Neuronal stem cell (in vitro differentiated cells): ENCODE data around the gene XIRP1.
A peak's percentile ranks its signal among the peaks of the same experiment; 100 is the strongest.

Source experiments
- DNase-seq: peaks from one replicate; pipeline ENCODE4 v3.0.0-alpha.2; 2013; ENCODE audit warnings: low spot score
- H2AFZ ChIP-seq: one replicate; pipeline ENCODE4 v1.6.1; 2013; ENCODE audit warnings: mild to moderate bottlenecking, low read length, inconsistent platforms
- H2AK5ac ChIP-seq: 2 replicates; pipeline ENCODE4 v1.6.1; 2013; ENCODE audit warnings: low read depth, mild to moderate bottlenecking, inconsistent platforms, low read length, moderate library complexity, mixed read lengths
- H2BK120ac ChIP-seq: 2 replicates; pipeline ENCODE4 v1.6.1; 2013; ENCODE audit warnings: low read depth, mild to moderate bottlenecking, inconsistent platforms, low read length, moderate library complexity, mixed read lengths
- H2BK12ac ChIP-seq: one replicate; pipeline ENCODE4 v1.6.1; 2013; ENCODE audit warnings: low read length, inconsistent platforms
- H2BK15ac ChIP-seq: 2 replicates; pipeline ENCODE4 v1.6.1; 2013; ENCODE audit warnings: mild to moderate bottlenecking, low read length, inconsistent platforms, mixed read lengths
- H2BK5ac ChIP-seq: one replicate; pipeline ENCODE4 v1.6.1; 2013; ENCODE audit warnings: inconsistent platforms, mild to moderate bottlenecking, low read length, moderate library complexity
- H3K14ac ChIP-seq: one replicate; pipeline ENCODE4 v1.6.1; 2013; ENCODE audit warnings: low read length, inconsistent platforms
- H3K18ac ChIP-seq: 2 replicates; pipeline ENCODE4 v1.6.1; 2013; ENCODE audit warnings: low read length, inconsistent platforms
- H3K23ac ChIP-seq: 2 replicates; pipeline ENCODE4 v1.6.1; 2013; ENCODE audit warnings: low read depth, mild to moderate bottlenecking, mixed read lengths, low read length, inconsistent platforms; ENCODE audit not compliant: poor library complexity
- H3K27ac ChIP-seq: replicated peaks from 3 replicates; pipeline ENCODE4 v1.5.1; 2013; ENCODE audit warnings: low read length, inconsistent platforms
- H3K27me3 ChIP-seq, 3 experiments: 2 replicates each; pipeline ENCODE4 v1.6.1; 2013; ENCODE audit warnings: low read length in 3 of 3, mild to moderate bottlenecking in 2 of 3, inconsistent platforms in 1 of 3, low read depth in 1 of 3, mixed read lengths in 1 of 3, moderate library complexity in 1 of 3; ENCODE audit not compliant: control insufficient read depth in 3 of 3, insufficient read depth in 3 of 3
- H3K36me3 ChIP-seq, 2 donors: replicated peaks in 1 of 2; 2 replicates each; pipeline ENCODE4 v1.6.1; 2013; ENCODE audit warnings: low read length in 2 of 2; ENCODE audit not compliant: control insufficient read depth in 2 of 2, insufficient read depth in 2 of 2
- H3K4ac ChIP-seq: 2 replicates; pipeline ENCODE4 v1.6.1; 2013; ENCODE audit warnings: inconsistent platforms, mild to moderate bottlenecking, low read length, moderate library complexity
- H3K4me1 ChIP-seq, 2 donors: 1 replicate in 1 of 2; 2 replicates in 1 of 2; pipeline ENCODE4 v1.6.1; 2013; ENCODE audit warnings: low read length in 2 of 2, low read depth in 1 of 2; ENCODE audit not compliant: control insufficient read depth in 2 of 2, insufficient read depth in 1 of 2
- H3K4me2 ChIP-seq: one replicate; pipeline ENCODE4 v1.6.1; 2013; ENCODE audit warnings: mild to moderate bottlenecking, low read length, inconsistent platforms; ENCODE audit not compliant: insufficient read depth, poor library complexity, severe bottlenecking
- H3K4me3 ChIP-seq, 2 donors: 2 replicates each; pipeline ENCODE4 v1.5.1; 2013; ENCODE audit warnings: low read length in 2 of 2, mild to moderate bottlenecking in 2 of 2, inconsistent platforms in 1 of 2, moderate library complexity in 1 of 2
- H3K79me1 ChIP-seq: one replicate; pipeline ENCODE4 v1.6.1; 2013; ENCODE audit warnings: low read depth, mild to moderate bottlenecking, inconsistent platforms, low read length, moderate library complexity
- H3K9ac ChIP-seq: one replicate; pipeline ENCODE4 v1.6.1; 2013; ENCODE audit warnings: mild to moderate bottlenecking, low read depth, low read length, inconsistent platforms; ENCODE audit not compliant: poor library complexity
- H3K9me3 ChIP-seq, 2 donors: replicated peaks in 1 of 2; 2 replicates each; pipeline versions ENCODE3 to v1.6.1; 2013; ENCODE audit warnings: low read length in 2 of 2, mild to moderate bottlenecking in 2 of 2, inconsistent platforms in 1 of 2, low read depth in 1 of 2, mixed read lengths in 1 of 2, moderate library complexity in 1 of 2; ENCODE audit not compliant: control insufficient read depth in 2 of 2, insufficient read depth in 1 of 2
- H4K8ac ChIP-seq: one replicate; pipeline ENCODE4 v1.6.1; 2013; ENCODE audit warnings: low read depth, mild to moderate bottlenecking, inconsistent platforms, low read length, moderate library complexity
- H4K91ac ChIP-seq: one replicate; pipeline ENCODE4 v1.6.1; 2013; ENCODE audit warnings: low read length, low read depth, mild to moderate bottlenecking, inconsistent platforms; ENCODE audit not compliant: poor library complexity
- WGBS, 2 donors: extraction: QIAGEN DNeasy Blood & Tissue Kit; methylation state at CpG; one replicate each; pipeline ENCODE4 v1.1.7; 2013; ENCODE audit warnings: missing lambda C conversion rate in 2 of 2, mixed read lengths in 1 of 2; ENCODE audit not compliant: insufficient read length in 2 of 2, insufficient replicate concordance in 1 of 2; ENCODE audit errors: extremely low coverage in 2 of 2; 5-methylcytosine and 5-hydroxymethylcytosine counted together

XIRP1 gene

DNA sequence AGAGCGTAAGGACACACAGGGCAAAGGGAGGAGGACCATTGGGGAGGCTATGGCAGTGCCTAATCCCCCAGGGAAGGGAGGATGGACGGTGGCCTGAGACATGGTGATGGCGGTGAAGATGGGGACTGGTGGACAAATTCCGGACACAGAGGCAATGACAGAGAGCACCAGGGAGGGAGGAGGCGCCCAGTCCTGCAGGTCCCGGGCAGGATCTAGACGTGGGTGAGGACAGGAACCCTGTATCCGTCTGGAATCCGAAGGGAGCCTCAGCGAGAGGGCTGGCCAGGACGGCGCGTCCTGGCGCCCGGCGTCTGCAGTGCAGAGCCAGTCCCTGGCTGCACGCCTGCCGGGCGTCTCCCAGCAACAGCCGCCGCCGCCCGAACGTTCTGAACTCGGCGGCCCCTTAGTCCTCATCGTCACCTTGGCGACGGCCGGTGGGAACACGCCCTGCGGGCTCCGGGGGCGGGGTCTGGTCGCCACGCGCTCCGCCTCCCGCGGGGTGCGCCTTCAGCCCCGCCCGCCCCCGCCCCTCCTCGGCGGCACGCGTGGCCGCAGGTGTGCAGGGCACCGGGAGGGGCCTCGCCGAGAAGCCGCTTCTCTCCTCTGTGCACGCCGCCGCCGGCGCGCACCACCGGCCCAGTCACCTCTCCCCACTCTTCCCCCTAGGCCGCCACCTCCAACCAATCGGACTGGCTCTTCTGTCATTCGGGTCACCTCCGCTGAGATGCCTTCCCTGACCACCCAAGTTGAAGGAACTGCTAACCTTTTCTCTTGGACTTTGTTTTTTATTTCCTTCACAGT, 11.6 kb downstream of the XIRP1 start:
- Histone ChIP-seq H3K14ac (no peak overlapping the region), H3K36me3 (no peaks in the 10 kb centered on the region), H3K18ac (peak overlapping the region; percentile 87), H3K27me3 (peaks cover 0 to 12% (median 0%) of the 10 kb centered on the region in 3 experiments), H3K9ac (peak overlapping the region; percentile 90), H2BK12ac (peak overlapping the region; percentile 47), H3K4me3 (peak overlapping the region; percentile 33 to 78), H2BK120ac (no peak overlapping the region), H3K4me1 (peaks cover 12 to 16% of the 10 kb centered on the region in 2 donors), H3K79me1 (no peaks in the 10 kb centered on the region), H3K4me2 (peak overlapping the region; percentile 71), H3K27ac (no peak overlapping the region), H2AFZ (peak overlapping the region; percentile 83), H2BK15ac (peak overlapping the region; percentile 94), H4K8ac (no peak overlapping the region), H3K9me3 (no peaks in the 10 kb centered on the region), H2BK5ac (peak overlapping the region; percentile 15), H4K91ac (peak overlapping the region; percentile 57), H3K4ac (no peak overlapping the region), H2AK5ac (peak overlapping the region; percentile 54), H3K23ac (peak overlapping the region; percentile 25)
- WGBS, 2 donors, result no CpG with 5 or more reads among the region's 64 CpGs
- peak; percentile 86 for DNase-seq

DNA sequence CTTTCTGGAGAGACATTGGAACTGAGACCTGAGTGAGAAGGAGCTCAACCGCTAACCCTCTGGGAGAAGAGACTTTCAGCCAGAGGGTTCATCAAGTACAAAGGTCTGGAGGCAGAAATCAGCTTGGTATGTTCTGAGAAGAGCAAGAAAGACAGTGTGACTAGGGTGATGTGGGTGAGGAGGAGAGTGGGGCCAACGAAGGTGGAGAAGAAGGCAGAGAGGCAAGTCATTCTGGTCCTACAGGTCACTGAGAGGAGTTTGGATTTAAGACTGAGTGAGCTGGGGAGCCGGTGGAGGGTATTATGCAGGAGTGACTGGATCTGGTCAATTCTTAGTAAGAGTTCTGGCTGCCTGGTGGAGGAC, 12.2 kb downstream of the XIRP1 start:
- peak overlapping the region; percentile 94 for H2BK15ac ChIP-seq
- no peak overlapping the region for H4K8ac ChIP-seq
- peak overlapping the region; percentile 54 for H2AK5ac ChIP-seq
- peak overlapping the region; percentile 71 for H3K4me2 ChIP-seq
- peak overlapping the region; percentile 25 for H3K23ac ChIP-seq
- H3K18ac ChIP-seq, result peak overlapping the region; percentile 87
- WGBS, 2 donors, result no CpG with 5 or more reads among the region's 3 CpGs
- no peak overlapping the region for H2BK120ac ChIP-seq
- peak overlapping the region; percentile 90 for H3K9ac ChIP-seq
- H3K36me3 ChIP-seq, result no peaks in the 10 kb centered on the region
- DNase-seq, result no peak
- no peak overlapping the region for H3K14ac ChIP-seq
- H3K4me3 ChIP-seq, result peak overlapping the region; percentile 33 to 78
- peak overlapping the region; percentile 57 for H4K91ac ChIP-seq
- no peak overlapping the region for H3K4ac ChIP-seq
- peak overlapping the region; percentile 15 for H2BK5ac ChIP-seq
- peaks cover 0 to 12% (median 0%) of the 10 kb centered on the region in 3 experiments for H3K27me3 ChIP-seq
- no peaks in the 10 kb centered on the region for H3K9me3 ChIP-seq
- no peak overlapping the region for H3K27ac ChIP-seq
- peak overlapping the region; percentile 83 for H2AFZ ChIP-seq
- peak overlapping the region; percentile 47 for H2BK12ac ChIP-seq
- H3K79me1 ChIP-seq, result no peaks in the 10 kb centered on the region
- peaks cover 12 to 16% of the 10 kb centered on the region in 2 donors for H3K4me1 ChIP-seq

DNA sequence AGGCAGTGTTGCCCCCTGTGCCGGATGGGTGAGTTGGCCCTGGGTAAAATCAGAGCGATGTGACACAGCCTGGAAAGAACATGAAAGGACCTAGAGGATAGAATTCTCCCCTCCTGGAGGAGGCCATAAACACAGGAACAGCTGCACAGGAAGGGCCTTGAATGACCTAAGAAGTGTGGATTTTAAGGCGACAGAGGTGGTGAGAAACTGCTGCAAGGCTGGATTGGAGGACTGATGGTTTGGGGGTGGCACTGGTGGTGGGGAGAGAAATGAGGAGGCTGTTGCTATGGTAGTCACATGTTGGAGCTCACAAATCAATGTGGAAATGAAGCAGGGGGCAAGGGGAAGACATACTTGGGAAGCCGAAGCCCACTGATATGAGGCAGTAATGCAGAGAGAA, 13.8 kb downstream of the XIRP1 start:
- Histone ChIP-seq H3K4me3 (peak overlapping the region in 1 of 2 donors; percentile 53), H3K14ac (no peak overlapping the region)
- no CpG with 5 or more reads among the region's 4 CpGs for WGBS, 2 donors

DNA sequence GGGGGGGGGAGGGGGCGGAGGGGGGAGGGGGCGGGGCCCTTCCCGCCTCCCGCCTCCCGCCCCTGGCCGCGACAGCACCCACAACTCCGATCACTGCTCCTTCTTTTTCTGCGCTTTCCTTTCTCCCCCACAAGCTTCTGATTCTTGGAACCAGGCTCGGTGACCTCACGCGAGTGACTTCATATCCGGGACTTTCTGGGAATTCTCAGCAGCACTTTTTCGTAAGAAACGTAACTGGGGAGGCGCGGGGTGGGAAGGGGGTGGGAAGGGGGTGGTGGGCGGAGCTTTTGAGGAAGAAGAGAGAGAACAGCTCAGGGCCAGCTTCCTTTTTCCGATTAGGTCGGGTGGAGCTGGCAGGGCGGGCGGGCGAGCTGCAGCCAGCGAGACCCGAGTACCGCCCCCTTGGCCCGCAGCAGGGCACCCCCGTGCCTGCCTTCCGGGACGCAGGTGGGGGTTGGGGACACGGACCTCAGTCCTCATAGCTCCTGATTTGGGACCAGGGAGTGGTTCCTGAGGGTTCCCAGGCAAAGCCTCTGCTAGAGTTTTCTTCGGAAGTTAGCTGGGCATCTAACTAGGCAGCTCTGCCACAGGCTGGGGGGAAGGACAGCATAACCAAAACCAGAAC, 14.6 kb downstream of the XIRP1 start:
- DNase-seq, result no peak
- Histone ChIP-seq H3K27ac (peak overlapping the region; percentile 76), H3K36me3 (no peaks in the 10 kb centered on the region)

More for the DNA sequence above, 13.8 kb downstream of the XIRP1 start:
- Histone ChIP-seq H2AFZ (peak overlapping the region; percentile 89), H3K79me1 (no peaks in the 10 kb centered on the region), H2BK15ac (no peak overlapping the region), H3K23ac (no peak overlapping the region), H2BK12ac (no peak overlapping the region), H3K4ac (no peak overlapping the region), H3K27me3 (peaks cover 0 to 12% (median 0%) of the 10 kb centered on the region in 3 experiments), H3K9ac (no peak overlapping the region), H3K9me3 (no peaks in the 10 kb centered on the region), H3K4me1 (peaks cover 12 to 16% of the 10 kb centered on the region in 2 donors), H3K18ac (no peak overlapping the region), H3K36me3 (no peaks in the 10 kb centered on the region), H3K4me2 (no peak overlapping the region), H2AK5ac (no peak overlapping the region), H3K27ac (no peak overlapping the region), H4K8ac (no peak overlapping the region), H2BK120ac (no peak overlapping the region), H2BK5ac (no peak overlapping the region), H4K91ac (no peak overlapping the region)
- no peak for DNase-seq

More for the DNA sequence above, 14.6 kb downstream of the XIRP1 start:
- Histone ChIP-seq H3K27me3 (peaks cover 0 to 12% (median 0%) of the 10 kb centered on the region in 3 experiments), H3K4me3 (peak overlapping the region; percentile 53 to 79), H2BK12ac (no peak overlapping the region), H2BK5ac (no peak overlapping the region), H3K9me3 (no peaks in the 10 kb centered on the region), H2AFZ (peak overlapping the region; percentile 89), H3K4me2 (peak overlapping the region; percentile 48), H4K8ac (no peak overlapping the region), H3K79me1 (no peaks in the 10 kb centered on the region), H3K4me1 (peaks cover 12 to 16% of the 10 kb centered on the region in 2 donors), H2BK120ac (no peak overlapping the region), H3K14ac (no peak overlapping the region), H4K91ac (no peak overlapping the region), H3K18ac (peak overlapping the region; percentile 93), H3K9ac (peak overlapping the region; percentile 73), H2BK15ac (no peak overlapping the region), H3K23ac (peak overlapping the region; percentile 38), H3K4ac (no peak overlapping the region), H2AK5ac (no peak overlapping the region)
- no CpG with 5 or more reads among the region's 32 CpGs for WGBS, 2 donors
